ENCODE results near the gene ACOXL. TPM values are rescaled to one million over a fixed set of nuclear protein-coding genes. Genes with fewer than 3 reads are reported as not detected.

ACOXL gene
- total and polyA plus RNA-seq, 2 donors (not counting 3 experiments of a cell fraction or from before 2014, with no cell fraction given), result not detected

DNA sequence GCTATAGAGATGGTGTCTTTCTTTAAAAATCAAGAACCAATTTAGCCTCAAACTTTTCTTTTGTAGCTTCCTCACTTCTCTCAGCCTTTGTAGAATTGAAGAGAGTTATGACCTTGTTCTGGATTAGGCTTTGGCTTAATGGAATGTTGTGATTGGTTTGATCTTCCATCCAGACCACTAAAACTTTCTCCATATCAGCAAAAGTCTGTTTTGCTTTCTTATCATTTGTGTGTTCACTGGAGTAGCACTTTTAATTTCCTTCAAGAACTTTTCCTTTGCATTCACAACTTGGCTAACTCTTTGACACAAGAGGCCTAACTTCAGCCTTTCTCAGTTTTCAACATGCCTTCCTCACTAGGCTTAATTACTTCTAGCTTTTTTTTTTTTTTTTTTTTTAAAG, 193.1 kb downstream of the ACOXL start:
- no peak for TF ChIP-seq POLR2A (IDR thresholded peaks at IDR 0.05; ENCODE audit: low read depth, low read length)
- no peak for TF ChIP-seq GATA2 (IDR thresholded peaks at IDR 0.05; ENCODE audit: insufficient read depth, insufficient read length, low read depth, low read length)
- TF ChIP-seq, protein P1, sequence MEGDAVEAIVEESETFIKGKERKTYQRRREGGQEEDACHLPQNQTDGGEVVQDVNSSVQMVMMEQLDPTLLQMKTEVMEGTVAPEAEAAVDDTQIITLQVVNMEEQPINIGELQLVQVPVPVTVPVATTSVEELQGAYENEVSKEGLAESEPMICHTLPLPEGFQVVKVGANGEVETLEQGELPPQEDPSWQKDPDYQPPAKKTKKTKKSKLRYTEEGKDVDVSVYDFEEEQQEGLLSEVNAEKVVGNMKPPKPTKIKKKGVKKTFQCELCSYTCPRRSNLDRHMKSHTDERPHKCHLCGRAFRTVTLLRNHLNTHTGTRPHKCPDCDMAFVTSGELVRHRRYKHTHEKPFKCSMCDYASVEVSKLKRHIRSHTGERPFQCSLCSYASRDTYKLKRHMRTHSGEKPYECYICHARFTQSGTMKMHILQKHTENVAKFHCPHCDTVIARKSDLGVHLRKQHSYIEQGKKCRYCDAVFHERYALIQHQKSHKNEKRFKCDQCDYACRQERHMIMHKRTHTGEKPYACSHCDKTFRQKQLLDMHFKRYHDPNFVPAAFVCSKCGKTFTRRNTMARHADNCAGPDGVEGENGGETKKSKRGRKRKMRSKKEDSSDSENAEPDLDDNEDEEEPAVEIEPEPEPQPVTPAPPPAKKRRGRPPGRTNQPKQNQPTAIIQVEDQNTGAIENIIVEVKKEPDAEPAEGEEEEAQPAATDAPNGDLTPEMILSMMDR (IDR thresholded peaks at IDR 0.05; ENCODE audit: extremely low read depth in 1 of 2, insufficient read depth in 1 of 2, low read depth in 1 of 2, low read length in 2 of 2), result no peak
- TF ChIP-seq EZH2 (IDR thresholded peaks at IDR 0.05; ENCODE audit: borderline replicate concordance, low read depth, low read length, severe bottlenecking), result no peak
- TF ChIP-seq FOS (IDR thresholded peaks at IDR 0.05; ENCODE audit: borderline replicate concordance, insufficient read depth, low read length), result no peak
- TF ChIP-seq JUN (IDR thresholded peaks at IDR 0.05; ENCODE audit: borderline replicate concordance, insufficient read depth, insufficient read length, low read depth), result no peak
- TF ChIP-seq POLR2AphosphoS5 (IDR thresholded peaks at IDR 0.05; ENCODE audit: insufficient read depth, low read depth, low read length), result no peak
- TF ChIP-seq MYC (IDR thresholded peaks at IDR 0.05; ENCODE audit: low read depth, low read length), result no peak
- no peak for TF ChIP-seq MAX (IDR thresholded peaks at IDR 0.05; ENCODE audit: insufficient read depth, insufficient read length)
- Histone ChIP-seq H3K79me2 (ENCODE audit: control insufficient read depth, insufficient read depth, low read length) (no peaks in the 10 kb centered on the region), H3K9ac (replicated peaks; ENCODE audit: extremely low read depth, insufficient read depth, low read length) (no peak overlapping the region), H3K4me2 (ENCODE audit: insufficient read depth, low read length) (no peak overlapping the region), H4K20me1 (replicated peaks; ENCODE audit: control insufficient read depth, extremely low read depth, insufficient read depth, low read length) (no peaks in the 10 kb centered on the region), H2AFZ (ENCODE audit: low read depth, low read length) (no peak overlapping the region), H3K4me1 (ENCODE audit: control insufficient read depth, extremely low read depth, insufficient read depth, low read length) (no peaks in the 10 kb centered on the region), H3K27ac (ENCODE audit: insufficient read depth, low read depth, low read length) (no peak overlapping the region), H3K36me3 (ENCODE audit: control insufficient read depth in 2 of 2, extremely low read depth in 1 of 2, insufficient read depth in 2 of 2, low read length in 2 of 2) (no peaks in the 10 kb centered on the region), H3K27me3 (ENCODE audit: control insufficient read depth in 2 of 2, insufficient read depth in 2 of 2, low read length in 2 of 2) (peaks cover 2 to 10% of the 10 kb centered on the region in 2 experiments), H3K9me3 (replicated peaks; ENCODE audit: control insufficient read depth, insufficient read depth, low read length) (no peaks in the 10 kb centered on the region), H3K9me1 (replicated peaks; ENCODE audit: control insufficient read depth, extremely low read depth, insufficient read depth, low read length) (no peaks in the 10 kb centered on the region), H3K4me3 (replicated peaks in 1 of 3; ENCODE audit: insufficient read depth in 1 of 3, low read depth in 1 of 3, low read length in 3 of 3) (no peak overlapping the region)
- ChIA-PET POLR2A (no interaction called here), CTCF (no interaction called here)
- FAIRE-seq (no peak), DNase-seq (ENCODE audit: low read depth, low spot score) (no peak)
- dilution Hi-C loops (cut with MboI; ENCODE audit: extremely low pct_ligation_motif_present, low sequenced_read_pairs), result no loop called here
- BruUV-seq (replicated peaks), result no TSS peak
- intact Hi-C loops (cut with micrococcal nuclease), result no loop called here
